Right kidney (tissue), 1 donor: ENCODE results near the gene PDE10A.

Source experiments
- DNase-seq: peaks from one replicate; pipeline ENCODE4 v3.0.0-alpha.2; 2016

PDE10A gene

DNA sequence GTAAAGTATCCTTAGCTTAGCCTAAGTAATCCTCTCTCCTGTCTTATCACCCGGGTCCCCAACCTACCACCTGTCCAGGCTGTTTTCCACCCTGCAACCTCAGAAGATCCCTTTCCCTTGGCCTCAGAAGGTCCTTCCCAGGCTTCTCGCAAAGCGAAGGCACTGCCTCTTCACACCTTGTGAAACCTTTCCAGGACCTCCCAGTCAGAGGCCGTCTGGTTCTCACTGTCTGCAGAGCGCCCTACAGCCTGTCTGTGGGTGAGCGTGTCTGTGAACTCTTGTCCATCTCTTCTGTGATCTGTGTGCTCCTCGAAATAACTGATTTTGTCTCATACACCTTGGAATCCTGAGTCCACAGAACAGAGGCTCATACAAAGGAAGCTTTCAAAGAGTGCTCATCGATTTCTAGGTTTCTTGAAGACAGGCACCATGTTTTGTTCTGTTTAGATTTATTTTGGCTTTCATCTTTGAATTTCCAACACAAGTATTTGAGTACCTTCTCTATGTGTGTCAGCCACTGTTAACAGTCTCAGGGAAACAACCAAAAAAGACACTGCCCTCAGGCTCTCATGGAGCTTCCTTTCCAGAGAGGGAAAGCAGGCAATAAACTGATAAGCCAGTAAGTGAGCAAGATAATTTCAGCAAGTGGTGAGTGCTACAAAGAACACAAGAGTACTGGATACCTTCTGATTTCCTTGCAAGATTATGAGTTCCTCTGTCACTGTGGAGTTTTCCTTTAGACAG is 6.3 kb downstream of the PDE10A start:
- no peak for DNase-seq

DNA sequence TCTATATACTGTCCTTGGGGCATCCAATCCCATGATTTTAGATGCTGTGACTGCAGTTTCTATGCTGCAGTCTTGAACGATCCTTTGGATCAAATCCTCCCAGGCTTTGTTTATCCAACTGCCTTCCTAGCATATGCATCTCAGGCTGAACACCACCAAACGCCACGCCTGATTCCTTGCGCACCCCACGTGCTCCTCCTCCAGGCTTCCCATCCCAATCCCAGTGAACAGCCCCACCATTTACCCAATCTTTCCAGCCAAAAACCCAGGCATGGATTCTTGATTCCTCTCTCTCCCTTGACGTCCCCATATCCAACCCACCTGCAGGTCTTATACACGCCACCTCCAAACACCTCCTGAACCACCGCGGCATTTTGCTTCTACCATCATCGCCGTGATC is 7.8 kb downstream of the PDE10A start:
- no peak for DNase-seq

DNA sequence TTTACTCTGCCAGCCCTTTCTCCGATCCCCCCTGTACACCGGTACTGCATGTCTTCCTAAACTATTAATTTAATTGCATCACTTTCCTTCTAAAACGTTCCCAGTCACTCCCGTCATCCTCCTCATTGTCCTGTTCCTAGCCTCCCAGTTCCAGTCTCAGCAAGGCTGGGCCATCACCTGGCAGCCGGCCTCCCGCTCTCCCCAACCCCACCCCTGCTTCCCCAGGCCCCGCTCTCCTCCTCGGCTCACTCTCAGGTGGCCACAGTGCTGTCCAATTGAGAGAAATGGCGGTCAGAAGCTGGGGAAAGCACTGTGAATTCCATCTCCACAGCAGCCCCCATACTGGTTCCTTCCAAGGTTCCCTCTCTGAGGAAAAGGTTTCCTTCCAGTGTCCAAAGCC is 8.9 kb downstream of the PDE10A start:
- no peak for DNase-seq

DNA sequence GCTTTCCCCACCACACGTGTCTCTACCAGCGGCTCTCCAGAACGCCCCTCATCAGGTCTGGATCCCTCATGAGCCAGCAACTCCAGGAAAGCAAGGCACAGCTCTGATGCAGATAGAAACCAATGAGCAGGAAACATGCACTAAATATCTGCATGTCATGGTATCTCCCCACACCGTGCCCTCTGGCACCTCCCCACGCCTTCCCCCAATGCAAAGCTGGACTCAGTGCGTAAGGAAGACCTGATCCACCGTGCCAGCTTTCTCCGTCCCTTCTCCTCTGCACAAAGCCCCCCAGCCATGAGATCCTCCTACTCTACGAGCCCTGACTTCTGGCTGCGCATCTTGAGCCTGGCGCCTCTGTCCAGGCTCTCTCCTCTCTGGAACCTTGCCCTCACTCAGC is 9.4 kb downstream of the PDE10A start:
- no peak for DNase-seq

DNA sequence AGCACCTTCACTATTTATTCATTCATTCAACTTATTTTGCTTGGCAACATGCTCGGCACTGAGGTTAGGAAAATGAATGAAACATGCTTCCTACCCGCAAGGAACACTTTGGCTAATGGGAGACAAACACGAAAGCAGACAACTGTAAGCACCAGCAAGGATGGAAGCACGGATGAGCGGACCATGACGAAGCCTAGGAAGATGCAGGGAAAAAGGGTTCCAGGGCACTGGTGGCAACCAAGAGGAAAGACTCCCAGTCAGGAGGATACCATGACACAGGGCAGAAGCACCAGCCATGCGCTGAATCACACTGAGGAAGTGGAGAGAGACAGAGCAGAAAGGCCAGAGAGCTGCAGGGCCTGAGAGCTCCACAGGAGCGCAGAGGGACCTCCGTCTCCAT is 9.8 kb downstream of the PDE10A start:
- no peak for DNase-seq

DNA sequence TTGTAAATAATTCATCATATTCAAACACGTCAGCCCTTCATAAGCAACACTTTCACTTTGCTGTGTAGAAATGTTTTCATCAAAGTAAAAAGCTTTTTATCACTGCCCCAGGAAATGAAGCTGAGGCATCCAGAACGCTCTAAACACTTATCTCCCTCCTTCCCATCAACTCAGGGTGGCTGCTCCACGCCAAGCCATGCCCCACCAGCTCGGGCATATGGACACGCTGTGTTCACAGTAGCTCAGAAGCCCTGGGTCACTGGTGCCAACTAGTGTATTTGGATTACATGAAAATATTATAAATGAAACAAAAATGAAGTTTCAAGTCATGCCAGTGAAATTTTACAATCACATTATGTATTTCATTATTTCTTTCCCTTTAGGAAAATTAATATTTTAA is 10.3 kb downstream of the PDE10A start:
- DNase-seq = no peak

DNA sequence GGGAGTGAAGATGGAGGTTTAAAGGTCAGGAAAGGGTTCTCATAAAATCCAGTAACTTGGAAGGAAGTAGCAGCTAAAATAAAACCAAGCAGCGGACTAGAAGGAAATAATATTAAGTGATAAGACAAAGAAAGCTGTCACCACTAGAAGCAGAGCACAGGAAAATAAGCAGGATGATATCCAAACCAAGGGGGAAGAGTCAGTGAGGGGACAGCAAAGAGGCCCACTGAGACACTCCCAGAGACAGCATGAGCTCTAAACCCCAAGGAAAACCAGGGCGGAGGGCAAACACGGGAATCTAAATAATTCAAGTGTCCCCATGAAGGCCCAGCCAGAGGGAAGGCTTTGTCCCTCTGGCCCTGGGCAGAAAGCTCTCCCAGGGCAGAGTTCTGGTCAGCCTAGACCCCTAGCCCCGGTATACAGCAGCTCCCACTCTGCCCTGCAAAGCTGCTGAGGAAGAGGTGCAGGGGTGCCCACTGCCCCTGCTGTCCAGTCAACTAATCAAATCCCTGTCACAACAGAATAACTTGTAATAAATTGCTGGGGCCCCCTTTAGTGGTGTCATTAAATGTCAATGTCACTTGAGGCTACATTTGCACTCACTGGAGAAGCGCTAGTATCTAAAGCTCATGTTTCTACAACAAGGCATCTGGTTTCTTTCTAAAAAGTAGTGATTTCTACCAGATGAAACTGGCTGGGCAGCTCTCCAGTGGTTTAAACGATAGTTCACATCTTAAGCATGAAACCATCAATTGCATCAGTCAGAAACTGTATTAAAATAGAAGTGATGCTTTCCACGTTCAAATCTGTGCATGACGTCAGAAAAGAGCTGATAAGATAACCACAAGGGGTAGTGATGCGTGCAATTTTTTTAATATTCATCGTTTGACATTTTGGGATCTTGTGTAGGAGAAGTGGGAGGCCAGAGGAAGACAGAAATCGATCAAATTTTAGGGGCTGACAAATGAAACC is 13.6 kb downstream of the PDE10A start:
- DNase-seq = no peak

DNA sequence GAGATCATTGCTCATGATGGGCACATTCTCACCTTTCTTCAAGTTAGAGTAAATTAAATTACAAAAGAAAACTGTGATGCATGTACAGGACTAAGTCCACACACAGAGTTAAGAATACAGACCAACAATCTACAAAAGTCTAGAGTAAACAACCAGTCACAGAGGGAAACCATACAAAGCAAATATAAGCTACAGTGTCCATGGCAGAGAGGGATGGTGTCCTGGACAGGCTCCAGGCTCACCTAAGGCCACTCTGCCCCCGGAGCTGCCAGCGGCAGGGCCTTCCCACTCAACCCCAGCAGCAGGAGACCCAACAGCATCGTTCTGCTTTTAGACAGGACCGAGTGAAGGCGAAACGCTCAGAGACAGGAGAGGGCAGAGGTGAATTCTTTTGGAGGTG is 16.0 kb downstream of the PDE10A start:
- no peak for DNase-seq

DNA sequence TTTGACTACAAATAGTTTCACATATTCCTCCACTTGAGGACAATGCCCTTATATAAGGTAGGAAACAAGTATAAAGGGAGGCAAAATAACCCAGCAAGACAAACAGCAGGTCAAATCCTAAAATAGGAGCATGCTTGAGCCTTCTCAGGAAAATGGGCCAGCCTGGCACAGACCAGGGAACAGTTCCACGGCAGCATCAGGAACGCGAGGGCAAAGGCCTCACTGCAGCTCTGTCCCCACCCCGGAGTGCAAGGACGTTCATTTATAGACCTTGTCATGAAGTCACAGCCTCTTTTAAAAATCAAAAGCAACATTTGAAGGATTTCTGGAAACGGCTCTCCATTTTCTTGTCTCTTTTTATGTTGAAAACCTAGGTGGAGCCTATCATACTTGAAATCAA is 17.1 kb downstream of the PDE10A start:
- DNase-seq = no peak

DNA sequence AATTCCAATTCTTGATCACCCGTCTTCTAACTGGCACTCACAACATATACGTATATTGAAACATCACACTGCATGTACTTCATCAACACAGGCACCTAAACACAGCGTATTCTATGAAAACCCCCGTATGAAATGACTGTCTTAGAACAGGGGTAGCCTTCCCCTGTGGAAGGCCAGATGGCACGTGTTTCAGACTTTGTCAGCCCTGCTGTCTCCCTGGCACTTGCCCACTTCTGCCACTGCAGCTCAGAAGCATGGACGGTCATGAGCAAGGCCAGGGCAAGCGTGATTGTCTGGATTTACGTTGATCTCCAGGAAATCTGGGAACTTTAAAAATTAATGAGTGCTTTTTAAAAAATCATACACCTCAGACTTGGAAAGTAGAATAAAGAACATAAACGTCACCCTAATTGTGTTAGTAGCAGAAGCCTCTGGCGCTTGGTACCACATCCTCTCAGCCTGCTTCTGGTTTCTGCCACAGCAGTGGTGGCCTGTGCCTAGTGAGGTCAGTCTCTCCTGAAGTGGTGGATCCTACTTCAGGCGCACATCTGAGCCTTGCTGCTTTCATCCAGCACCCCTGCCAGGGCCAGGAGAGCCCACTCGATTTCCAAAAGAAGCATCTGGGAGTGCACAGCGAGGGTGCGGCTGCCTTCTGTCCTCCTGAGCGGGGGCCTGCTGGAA is 18.3 kb downstream of the PDE10A start:
- DNase-seq = no peak

DNA sequence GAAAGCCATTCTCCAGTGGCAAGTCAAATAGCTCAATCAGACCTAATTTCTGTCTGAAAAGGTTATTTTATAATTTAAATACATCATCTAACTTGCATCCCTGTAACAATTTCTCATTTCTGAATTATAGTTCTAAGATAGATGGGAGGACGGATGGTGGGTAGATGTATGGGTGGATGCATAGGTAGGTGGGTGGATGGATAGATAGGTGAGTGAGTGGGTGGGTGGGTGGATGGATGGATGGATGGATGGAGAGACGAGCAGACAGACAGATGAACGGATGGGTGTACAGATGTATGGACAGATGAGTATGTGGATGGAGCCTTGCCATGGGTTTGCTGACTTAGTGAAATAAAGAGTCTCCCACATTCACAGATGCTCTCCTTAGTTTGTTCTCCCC is 20.0 kb downstream of the PDE10A start:
- DNase-seq = no peak

DNA sequence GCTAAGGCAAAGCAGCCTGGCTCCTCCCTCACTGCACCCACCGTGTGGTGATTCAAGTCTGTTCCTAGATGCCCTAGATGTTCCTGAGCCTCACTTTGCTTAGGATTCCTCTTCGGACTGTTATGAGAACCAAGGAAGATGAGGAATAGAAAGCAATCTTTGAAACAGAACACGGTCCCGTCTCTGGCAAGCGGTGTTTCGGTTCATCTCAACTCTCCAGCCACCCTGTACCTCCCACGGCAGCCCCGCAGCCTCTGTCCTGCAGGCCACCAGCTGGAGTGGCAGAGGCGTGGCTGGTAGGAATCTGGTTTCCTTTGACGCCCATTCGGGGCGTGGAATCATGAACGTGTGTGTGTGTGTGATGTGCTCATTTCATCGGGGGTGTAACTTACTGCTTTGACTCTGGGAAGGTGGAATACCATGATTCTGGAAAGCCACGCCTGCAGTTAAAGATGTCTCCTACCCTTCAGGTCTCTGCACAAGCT is 21.3 kb downstream of the PDE10A start:
- no peak for DNase-seq

DNA sequence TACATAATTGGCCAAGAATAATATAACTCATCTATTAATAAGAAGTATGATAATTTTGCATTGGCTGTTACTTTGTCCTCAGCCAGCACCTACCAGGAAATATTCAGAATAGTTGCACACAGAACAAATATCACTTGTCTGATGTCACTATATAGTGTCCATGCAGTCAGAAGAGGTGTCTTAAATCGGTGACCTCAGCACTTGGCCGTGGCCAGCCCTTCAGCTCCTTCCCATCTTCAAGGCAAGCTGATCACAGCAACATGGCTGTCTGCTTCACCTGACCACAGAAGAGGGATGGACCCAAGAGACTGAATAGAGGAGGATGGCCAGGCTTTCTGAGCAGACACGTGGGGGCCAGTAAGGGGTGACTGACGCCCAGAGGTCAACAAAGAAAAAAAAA is 22.2 kb downstream of the PDE10A start:
- DNase-seq = no peak

DNA sequence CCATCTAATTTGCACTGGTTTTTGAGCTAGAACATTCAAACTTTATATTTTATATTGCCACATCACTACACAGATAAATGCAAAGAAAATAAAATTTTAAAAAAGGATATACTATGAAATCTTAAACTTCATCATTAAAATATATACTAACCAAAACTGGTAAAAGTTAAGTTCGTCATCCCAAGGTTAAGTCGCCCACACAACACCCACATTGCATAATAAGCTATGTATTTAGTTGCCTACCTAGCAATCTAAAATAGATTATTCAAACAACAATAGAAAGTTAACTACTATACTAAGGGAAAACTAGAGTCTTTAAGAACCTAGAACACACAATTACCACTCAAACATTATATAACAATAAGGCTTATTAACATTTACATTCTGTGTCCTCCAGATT is 24.5 kb downstream of the PDE10A start:
- no peak for DNase-seq

DNA sequence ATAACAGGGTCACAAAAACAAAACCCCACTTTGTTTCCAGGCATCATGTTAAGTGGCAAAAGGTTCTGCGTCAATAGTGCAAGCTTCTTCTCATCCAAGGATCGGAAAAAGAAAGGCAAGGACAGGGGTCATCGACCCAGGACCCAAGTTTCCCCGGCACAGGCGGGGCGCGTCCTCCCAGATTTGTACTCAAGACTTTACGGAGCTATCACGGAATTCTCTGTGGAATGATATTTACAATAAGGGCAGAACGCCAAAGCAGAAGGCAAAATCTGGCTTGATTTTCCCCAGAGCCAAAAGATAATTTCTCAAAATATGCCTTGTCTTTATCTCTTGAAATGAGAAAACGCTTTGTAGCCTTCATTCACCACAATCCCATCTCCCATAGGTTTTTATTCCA is 25.5 kb downstream of the PDE10A start:
- DNase-seq = no peak

DNA sequence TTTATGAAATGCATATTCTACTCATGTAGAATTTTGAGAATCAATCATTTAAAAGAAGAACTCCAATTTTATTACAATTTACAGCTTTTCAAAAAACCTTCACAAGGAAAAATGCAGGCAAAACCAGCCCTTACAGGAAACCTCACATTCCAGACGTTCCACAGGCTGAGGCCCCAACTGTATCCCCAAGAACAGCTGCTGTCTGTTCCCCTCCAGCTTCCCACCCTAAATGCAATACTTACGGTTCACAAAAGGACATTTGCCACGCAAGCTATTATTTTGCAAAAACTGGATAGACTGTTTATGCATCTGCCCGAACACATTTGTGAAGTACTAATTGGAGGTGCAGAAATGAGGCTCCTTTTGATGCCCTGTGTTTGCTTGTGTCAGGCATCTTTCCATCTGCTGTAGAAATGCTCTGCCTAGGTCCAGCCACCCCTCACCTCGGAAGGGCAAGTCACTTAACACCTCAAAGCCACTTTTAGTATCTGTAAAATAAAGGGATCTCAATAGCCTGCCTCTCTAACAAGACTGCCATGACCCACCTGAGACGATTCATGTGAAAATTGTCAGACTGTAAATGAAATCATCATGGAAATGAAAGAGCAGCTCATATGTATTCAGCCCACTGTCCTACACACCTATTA is 26.5 kb downstream of the PDE10A start:
- no peak for DNase-seq

DNA sequence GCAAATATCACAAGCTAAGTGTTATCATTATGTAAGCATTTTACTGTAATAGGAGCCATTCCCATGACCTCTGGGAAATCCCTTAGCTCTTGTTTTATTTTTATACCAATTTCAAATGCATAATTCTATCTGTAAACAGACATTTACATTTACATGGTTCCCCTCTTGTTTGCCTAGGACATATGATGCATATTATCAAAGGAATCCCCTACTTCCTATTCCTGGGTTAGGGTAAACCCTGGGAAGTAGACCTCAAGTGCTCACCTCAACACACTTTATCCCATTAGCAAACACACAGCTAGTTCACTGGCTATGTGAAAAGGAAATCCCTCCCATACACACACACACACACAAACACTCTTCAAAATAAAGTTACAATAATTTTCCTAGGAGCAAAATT is 27.1 kb downstream of the PDE10A start:
- DNase-seq = no peak

DNA sequence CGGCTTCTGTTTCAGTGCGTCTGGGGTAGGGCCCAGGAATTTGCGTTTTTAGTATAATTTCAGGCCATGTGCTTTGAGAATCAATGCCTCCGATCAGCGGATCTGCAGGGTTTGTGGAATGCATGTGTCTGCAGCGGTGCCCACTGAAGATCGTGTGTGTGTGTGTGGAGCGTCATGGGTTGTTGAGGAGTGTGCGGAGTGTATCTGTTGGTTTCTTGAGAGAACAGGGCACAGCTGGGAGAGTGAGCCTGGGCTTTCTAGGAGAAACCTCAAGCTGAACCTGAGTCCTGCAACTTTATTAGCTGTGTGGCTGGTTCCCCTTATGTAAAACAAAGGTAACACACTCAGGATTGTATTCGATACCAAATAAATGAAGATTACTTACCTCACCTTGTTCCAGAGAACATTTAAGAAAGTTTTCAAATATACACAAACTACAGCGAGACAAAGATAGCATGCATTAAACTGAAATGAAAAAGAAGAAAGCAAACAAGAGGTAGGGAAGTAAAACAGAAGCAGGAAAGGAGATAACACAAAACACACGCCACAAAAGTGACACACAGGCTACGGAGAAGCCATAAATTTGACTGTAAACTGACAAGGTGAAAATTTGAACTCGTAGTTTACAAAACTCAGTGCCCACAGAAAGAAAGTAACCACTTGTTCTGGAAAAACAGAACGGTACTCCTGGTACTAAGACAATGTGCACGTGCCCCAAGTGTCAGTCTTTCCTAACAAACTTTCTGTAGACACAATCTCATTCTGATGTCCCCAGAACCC is 28.8 kb downstream of the PDE10A start:
- no peak for DNase-seq

DNA sequence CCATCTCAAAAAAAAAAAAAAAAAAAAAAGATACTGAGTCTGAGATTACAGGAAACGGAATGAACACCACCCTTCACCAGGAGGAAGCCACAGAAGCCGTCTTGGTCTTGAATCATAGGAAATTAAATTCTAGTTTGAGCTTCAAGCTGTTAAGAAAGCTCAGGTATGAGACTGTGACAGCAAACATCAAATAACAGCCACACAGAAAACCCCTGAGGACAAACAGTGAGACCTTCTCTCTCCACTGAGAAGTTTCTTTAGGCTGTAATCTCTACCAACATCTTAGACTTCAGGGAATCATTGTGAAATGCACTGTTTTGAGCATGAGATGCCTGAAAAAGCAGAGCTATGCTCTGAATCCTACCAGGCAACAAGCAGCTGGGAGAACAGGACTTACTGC is 30.8 kb downstream of the PDE10A start:
- DNase-seq = no peak

DNA sequence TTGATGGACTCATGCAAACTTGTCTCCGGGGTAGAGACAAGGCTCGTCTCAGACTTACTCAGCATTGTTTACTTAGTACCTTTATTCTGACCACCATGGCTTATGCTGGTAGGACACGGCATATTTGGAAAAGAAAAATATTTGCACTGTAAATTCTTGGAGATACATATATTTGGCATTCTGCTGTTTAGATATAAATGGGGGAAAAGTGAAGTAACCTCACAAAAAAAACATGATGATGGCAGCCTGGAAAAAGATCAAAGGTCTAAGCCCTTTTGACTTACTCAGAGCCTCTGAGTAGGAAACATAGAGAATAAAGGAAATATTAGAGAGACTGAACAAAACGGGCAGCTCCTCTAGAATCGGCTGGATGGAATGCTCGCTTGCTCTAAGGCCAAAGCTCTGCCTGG is 32.5 kb downstream of the PDE10A start:
- no peak for DNase-seq

DNA sequence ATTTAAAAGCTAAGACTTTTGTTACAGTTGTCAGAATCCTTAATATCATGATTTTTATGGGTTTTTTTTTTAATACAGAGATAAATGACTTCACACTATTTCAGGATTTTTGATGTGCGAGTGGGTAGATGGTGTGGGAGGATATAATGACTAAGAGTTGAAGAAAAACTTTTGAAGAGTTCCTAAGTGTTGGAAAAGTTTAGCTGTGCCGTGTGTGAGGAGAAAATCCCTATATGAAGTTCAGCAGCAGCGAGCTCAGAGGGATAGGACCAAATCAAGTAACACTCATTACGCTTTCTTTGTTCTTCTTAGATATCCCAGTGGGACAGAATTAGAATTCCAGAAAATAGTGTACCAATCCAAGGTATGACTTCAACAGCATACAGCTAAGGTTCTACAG is 34.1 kb downstream of the PDE10A start:
- no peak for DNase-seq

DNA sequence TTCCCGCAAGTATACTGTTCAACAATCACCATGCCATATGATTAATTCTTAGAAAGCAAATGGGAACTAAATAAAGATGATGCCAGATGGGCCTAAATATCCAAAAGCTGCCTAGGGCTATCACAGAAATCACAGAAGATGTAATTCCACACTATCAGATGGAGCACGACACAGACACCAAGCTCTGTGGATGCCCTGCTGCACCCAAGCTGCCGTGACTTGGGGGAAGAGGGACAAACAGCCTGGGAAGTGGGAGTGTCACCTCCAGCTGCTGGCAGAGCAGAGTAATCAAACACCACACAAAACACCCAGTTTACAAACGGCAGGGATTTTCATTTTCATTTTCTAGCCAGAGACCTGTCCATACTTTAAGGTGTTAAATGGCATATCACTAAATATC is 35.7 kb downstream of the PDE10A start:
- DNase-seq = no peak
